Stimulated activated naive CD8-positive, alpha-beta T cell treated with anti-CD3 and anti-CD28 coated beads, Interleukin-15, Interleukin-2, amounts not matched to agents 100 ng/mL and 50 ng/mL, for 24 hours (primary cell): ENCODE data around the gene ABCC3.

ENCODE experiments used
- H3K27ac Mint-ChIP-seq: one replicate; pipeline ENCODE4 v1.8.0; 2021; ENCODE audit warnings: mild to moderate bottlenecking, mixed read lengths
- H3K27me3 Mint-ChIP-seq: one replicate; pipeline ENCODE4 v1.8.0; 2021; ENCODE audit warnings: mixed read lengths
- H3K36me3 Mint-ChIP-seq: one replicate; pipeline ENCODE4 v1.8.0; 2021; ENCODE audit warnings: low read depth, mixed read lengths
- H3K4me1 Mint-ChIP-seq: one replicate; pipeline ENCODE4 v1.8.0; 2021; ENCODE audit warnings: low read depth, mixed read lengths
- H3K4me3 Mint-ChIP-seq: one replicate; pipeline ENCODE4 v1.8.0; 2021; ENCODE audit warnings: mild to moderate bottlenecking, mixed read lengths
- H3K9me3 Mint-ChIP-seq: one replicate; pipeline ENCODE4 v1.8.0; 2021; ENCODE audit warnings: mixed read lengths

The ABCC3 gene

GRCh38 chr17:50660887-50661345, 26.2 kb downstream of the ABCC3 start:
- H3K9me3 Mint-ChIP-seq = no peaks in the 10 kb centered on the region
- H3K27ac Mint-ChIP-seq = peak overlapping the region; percentile 50
- H3K4me1 Mint-ChIP-seq = peaks cover 13% of the 10 kb centered on the region
- no peaks in the 10 kb centered on the region for H3K36me3 Mint-ChIP-seq
- no peaks in the 10 kb centered on the region for H3K27me3 Mint-ChIP-seq
- no peak overlapping the region for H3K4me3 Mint-ChIP-seq

DNA sequence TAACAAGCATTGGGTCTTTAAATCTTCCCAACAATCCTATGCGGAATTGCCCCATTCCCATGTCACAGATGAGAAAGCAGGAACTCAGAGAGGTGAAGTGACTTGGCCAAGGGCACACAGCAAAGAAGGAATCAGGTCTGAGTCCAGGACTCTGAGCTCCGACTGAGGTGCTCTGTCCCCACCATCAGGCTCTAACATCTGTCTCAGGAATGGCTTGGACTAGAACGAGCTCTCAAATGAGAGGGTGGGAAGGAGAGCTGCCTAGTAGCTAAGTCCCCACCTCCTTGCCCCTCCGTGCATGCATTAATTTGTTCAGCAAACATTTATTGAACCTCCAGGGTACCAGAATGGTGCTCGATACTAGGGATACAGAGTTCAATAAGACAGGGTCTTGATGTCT, 26.7 kb downstream of the ABCC3 start:
- H3K4me1 Mint-ChIP-seq = peaks cover 13% of the 10 kb centered on the region
- H3K4me3 Mint-ChIP-seq = no peak overlapping the region
- H3K27me3 Mint-ChIP-seq = no peaks in the 10 kb centered on the region

DNA sequence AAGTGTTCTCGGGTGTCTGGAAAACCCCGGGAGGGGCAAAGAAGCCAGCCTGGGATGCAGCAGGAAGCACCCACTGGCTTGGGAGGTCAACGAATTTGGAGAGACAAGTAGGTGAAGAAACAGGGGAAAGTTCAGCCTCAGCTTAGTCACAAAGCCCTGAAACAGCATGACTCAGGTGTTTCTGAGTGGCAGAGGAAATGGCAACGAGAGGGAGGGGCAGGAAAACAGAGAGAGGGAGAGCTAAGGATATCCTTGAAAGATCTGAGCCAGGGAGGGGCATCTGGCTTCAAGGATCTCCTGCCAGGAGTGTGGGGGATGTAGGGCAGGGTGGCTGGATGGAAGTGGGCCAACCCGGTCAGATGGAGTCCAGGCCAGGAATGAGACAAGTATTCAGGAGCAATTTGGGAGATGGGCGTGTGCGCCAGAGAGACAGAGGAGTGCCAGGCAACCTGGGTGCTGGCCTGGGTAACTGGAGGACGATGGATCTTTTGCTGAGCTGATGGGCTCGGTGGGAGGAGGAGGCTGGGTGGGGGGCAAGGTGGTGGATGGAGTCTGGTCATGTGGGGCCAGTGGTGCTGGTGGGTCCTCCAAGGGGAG, 27.2 kb downstream of the ABCC3 start:
- Mint-ChIP-seq H3K27me3 (no peaks in the 10 kb centered on the region), H3K27ac (peak overlapping the region; percentile 91), H3K4me3 (no peak overlapping the region), H3K4me1 (peaks cover 13% of the 10 kb centered on the region), H3K36me3 (no peaks in the 10 kb centered on the region), H3K9me3 (no peaks in the 10 kb centered on the region)

More for the DNA sequence above, 26.7 kb downstream of the ABCC3 start:
- Mint-ChIP-seq H3K36me3 (no peaks in the 10 kb centered on the region), H3K27ac (peak overlapping the region; percentile 91), H3K9me3 (no peaks in the 10 kb centered on the region)

DNA sequence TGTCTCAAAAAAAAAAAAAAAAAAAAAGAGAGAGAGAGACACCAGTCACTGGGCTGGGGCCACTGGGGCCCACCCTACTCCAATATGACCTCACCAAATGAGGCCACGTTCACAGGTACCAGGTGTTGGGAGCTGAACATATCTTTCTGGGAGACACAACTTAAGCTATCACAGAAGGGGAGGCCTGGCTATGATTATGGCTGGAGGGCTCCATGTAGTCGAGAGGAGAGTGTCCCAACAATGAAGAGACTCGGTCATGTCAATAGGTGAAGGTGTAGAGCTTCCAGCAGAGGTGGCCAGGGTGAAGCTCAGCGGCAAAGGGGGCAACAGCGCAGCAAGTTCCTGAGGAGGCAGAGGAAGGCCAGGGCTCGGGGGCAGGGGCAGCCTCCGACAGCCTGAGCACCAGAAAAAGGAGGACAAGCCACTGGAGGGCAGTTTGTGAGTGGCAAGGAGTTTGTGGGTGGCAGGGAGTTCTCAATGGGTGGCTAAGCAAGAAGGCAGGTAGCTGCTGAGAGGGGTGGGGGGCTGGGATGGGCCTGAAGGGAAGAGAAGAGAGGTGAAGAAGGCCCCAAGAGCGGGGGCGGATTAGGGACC, 28.0 kb downstream of the ABCC3 start:
- H3K36me3 Mint-ChIP-seq = no peaks in the 10 kb centered on the region
- no peak overlapping the region for H3K27ac Mint-ChIP-seq
- no peak overlapping the region for H3K4me3 Mint-ChIP-seq
- H3K4me1 Mint-ChIP-seq = peaks cover 13% of the 10 kb centered on the region
- no peaks in the 10 kb centered on the region for H3K27me3 Mint-ChIP-seq
- H3K9me3 Mint-ChIP-seq = no peaks in the 10 kb centered on the region

- peaks cover 13% of the 10 kb centered on the region for H3K4me1 Mint-ChIP-seq
- no peaks in the 10 kb centered on the region for H3K27me3 Mint-ChIP-seq
- H3K27ac Mint-ChIP-seq = no peak overlapping the region
- H3K36me3 Mint-ChIP-seq = no peaks in the 10 kb centered on the region
- H3K4me3 Mint-ChIP-seq = no peak overlapping the region
- H3K9me3 Mint-ChIP-seq = no peaks in the 10 kb centered on the region
Observed at GRCh38 chr17:50663812-50664374, 29.2 kb downstream of the ABCC3 start.

DNA sequence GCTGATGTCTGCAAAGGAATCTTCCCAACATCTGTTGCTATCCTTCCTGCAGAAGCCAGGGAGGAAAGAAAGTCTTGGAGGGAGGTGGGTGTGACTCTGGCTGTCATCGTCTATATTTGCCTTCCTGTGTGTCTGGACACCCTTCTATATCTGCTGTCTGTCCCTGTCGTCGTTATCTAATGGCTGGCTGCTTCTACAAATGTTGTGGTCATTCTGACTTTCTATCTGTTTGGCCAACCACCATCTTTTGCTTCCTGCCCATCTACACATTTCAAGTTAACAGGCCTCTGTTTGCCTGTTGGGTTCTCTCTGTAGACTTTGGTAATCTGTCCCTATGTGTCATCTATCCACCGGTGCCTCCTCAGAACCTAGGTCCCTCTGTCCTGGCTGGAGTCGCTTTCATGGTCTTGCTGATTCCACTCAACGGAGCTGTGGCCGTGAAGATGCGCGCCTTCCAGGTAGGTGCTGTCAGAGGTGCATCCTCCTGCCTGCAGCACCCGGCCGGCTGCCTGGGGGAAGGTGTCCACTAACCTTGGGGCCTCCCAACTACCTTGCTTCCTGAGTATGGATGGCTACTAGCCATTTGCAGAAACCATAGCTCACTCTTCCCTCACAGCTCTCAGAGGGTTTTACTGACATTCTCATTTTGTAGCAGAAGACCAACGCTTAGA, 30.2 kb downstream of the ABCC3 start:
- H3K36me3 Mint-ChIP-seq = no peaks in the 10 kb centered on the region
- H3K9me3 Mint-ChIP-seq = no peaks in the 10 kb centered on the region
- no peak overlapping the region for H3K27ac Mint-ChIP-seq
- H3K4me3 Mint-ChIP-seq = no peak overlapping the region
- peaks cover 13% of the 10 kb centered on the region for H3K4me1 Mint-ChIP-seq
- H3K27me3 Mint-ChIP-seq = no peaks in the 10 kb centered on the region

DNA sequence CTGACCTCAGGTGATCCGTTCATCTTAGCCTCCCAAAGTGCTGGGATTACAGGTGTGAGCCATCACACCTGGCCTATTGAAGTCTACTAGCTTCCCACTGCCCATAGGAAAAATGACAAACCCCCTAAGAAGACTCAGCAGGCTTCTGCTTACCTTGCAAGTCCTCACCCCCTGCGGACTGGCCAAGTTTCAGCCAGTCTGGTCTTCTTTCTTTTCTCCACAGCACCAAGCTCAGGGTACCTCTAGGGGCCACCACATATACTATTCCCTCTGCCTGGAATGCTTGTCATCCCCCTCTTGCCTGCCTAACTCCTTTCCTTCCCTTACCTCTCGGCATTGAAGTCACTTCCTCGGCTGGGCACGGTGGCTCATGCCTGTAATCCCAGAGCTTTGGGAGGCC, 31.2 kb downstream of the ABCC3 start:
- Mint-ChIP-seq H3K27ac (no peak overlapping the region), H3K4me1 (peaks cover 13% of the 10 kb centered on the region), H3K9me3 (no peaks in the 10 kb centered on the region), H3K4me3 (no peak overlapping the region), H3K36me3 (no peaks in the 10 kb centered on the region), H3K27me3 (no peaks in the 10 kb centered on the region)

DNA sequence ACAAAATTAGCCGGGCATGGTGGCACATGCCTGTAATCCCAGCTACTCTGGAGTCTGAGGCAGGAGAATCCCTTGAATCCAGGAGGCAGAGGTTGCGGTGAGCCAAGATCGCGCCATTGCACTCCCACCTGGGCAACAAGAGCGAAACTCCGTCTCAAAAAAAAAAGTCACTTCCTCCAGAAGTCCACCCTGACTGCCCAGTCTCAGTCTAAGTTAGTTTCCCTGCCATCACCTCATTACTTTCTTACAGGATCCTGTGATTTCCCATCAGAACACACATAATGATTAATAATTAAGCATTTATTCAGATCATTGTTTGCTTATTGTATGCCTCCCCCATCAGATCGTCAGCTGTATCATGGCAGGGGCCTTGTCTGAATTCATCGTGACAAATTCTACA, 31.6 kb downstream of the ABCC3 start:
- H3K9me3 Mint-ChIP-seq = no peaks in the 10 kb centered on the region
- no peaks in the 10 kb centered on the region for H3K27me3 Mint-ChIP-seq
- H3K4me1 Mint-ChIP-seq = peaks cover 10% of the 10 kb centered on the region
- no peaks in the 10 kb centered on the region for H3K36me3 Mint-ChIP-seq
- no peak overlapping the region for H3K27ac Mint-ChIP-seq
- H3K4me3 Mint-ChIP-seq = no peak overlapping the region

DNA sequence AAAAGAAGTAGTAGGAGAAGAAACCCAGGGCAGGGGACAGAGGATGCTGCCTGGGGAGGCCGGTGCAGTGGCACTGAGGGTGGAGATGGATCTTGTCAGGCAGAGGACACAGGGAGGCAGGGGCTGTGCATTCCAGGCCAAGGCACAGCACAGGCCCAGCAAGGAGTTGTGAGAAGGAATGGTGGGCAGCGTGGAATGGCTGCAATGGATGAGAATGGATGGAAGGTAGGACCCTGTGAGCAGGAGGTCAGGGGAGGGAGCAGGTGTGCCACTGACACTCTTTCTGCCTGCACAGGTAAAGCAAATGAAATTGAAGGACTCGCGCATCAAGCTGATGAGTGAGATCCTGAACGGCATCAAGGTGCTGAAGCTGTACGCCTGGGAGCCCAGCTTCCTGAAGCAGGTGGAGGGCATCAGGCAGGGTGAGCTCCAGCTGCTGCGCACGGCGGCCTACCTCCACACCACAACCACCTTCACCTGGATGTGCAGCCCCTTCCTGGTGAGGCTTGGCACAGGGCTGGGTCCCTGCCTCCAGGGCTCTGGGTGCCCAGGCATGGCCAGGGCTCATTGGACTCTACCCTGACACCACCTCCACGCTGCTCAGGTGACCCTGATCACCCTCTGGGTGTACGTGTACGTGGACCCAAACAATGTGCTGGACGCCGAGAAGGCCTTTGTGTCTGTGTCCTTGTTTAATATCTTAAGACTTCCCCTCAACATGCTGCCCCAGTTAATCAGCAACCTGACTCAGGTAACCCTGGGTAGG, 32.8 kb downstream of the ABCC3 start:
- no peak overlapping the region for H3K4me3 Mint-ChIP-seq
- no peaks in the 10 kb centered on the region for H3K4me1 Mint-ChIP-seq
- H3K27ac Mint-ChIP-seq = peak overlapping the region; percentile 33
- no peaks in the 10 kb centered on the region for H3K27me3 Mint-ChIP-seq
- H3K36me3 Mint-ChIP-seq = no peaks in the 10 kb centered on the region
- no peaks in the 10 kb centered on the region for H3K9me3 Mint-ChIP-seq

DNA sequence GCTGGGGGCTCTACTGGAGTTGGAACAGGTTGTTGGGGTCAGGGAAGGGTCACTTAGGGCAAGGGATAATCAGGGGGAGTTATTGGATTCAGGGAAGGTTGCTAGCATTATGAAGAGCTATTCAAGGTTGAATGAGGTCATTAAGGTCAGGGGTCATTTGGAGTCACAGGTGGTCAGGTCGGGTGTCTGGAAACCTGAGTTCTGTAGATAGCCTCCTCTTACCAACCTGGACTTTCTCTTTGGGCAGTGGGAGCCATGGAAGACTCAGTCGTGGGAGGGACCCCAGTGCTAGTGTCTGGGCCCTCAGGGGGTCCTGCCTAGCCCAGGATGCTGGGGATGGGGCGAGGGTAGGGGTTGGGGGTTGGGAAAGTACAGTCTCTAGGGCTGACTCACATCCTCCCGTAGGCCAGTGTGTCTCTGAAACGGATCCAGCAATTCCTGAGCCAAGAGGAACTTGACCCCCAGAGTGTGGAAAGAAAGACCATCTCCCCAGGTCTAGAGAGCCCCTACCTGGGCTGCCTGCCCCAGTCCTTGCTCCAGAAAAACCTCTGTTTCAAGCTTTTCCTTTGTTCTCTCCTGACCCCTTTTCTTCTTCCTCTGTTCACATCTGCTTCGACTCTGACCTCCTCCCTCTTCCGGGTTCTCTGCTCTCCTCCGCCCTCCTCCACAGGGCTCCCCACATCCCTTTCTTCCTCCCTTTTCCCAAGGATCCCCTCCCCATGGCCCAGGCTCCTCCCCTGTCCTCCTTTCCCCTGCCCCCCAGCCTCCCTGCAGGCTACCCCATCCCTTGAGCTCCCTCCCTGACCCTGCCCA, 33.5 kb downstream of the ABCC3 start:
- H3K36me3 Mint-ChIP-seq = no peaks in the 10 kb centered on the region
- H3K27ac Mint-ChIP-seq = peak overlapping the region; percentile 33
- no peak overlapping the region for H3K4me3 Mint-ChIP-seq
- no peaks in the 10 kb centered on the region for H3K4me1 Mint-ChIP-seq
- no peaks in the 10 kb centered on the region for H3K9me3 Mint-ChIP-seq
- H3K27me3 Mint-ChIP-seq = no peaks in the 10 kb centered on the region

GRCh38 chr17:50668838-50669581, 34.3 kb downstream of the ABCC3 start:
- H3K36me3 Mint-ChIP-seq = no peaks in the 10 kb centered on the region
- no peaks in the 10 kb centered on the region for H3K9me3 Mint-ChIP-seq
- H3K4me3 Mint-ChIP-seq = no peak overlapping the region
- H3K4me1 Mint-ChIP-seq = no peaks in the 10 kb centered on the region
- H3K27ac Mint-ChIP-seq = no peak overlapping the region
- no peaks in the 10 kb centered on the region for H3K27me3 Mint-ChIP-seq

DNA sequence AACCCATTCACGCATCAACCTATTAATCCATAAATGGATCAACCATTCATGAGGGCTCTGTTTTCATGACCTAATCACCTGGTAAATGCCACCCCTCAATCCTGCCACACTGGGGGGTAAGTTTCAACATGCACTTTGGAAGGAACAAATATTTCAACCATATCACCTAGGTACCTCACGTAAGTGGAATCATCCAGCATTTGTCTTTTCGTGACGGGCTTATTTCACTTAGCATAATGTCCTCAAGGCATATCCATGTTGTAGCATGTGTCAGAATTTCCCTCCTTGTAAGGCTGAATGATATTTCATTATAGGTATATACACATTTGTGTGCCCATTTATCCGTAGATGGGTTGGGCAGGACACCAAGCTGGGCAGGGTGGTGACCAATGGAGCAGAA, 37.4 kb downstream of the ABCC3 start:
- no peaks in the 10 kb centered on the region for H3K27me3 Mint-ChIP-seq
- no peak overlapping the region for H3K4me3 Mint-ChIP-seq
- H3K9me3 Mint-ChIP-seq = no peaks in the 10 kb centered on the region
- no peaks in the 10 kb centered on the region for H3K4me1 Mint-ChIP-seq
- no peaks in the 10 kb centered on the region for H3K36me3 Mint-ChIP-seq
- no peak overlapping the region for H3K27ac Mint-ChIP-seq

DNA sequence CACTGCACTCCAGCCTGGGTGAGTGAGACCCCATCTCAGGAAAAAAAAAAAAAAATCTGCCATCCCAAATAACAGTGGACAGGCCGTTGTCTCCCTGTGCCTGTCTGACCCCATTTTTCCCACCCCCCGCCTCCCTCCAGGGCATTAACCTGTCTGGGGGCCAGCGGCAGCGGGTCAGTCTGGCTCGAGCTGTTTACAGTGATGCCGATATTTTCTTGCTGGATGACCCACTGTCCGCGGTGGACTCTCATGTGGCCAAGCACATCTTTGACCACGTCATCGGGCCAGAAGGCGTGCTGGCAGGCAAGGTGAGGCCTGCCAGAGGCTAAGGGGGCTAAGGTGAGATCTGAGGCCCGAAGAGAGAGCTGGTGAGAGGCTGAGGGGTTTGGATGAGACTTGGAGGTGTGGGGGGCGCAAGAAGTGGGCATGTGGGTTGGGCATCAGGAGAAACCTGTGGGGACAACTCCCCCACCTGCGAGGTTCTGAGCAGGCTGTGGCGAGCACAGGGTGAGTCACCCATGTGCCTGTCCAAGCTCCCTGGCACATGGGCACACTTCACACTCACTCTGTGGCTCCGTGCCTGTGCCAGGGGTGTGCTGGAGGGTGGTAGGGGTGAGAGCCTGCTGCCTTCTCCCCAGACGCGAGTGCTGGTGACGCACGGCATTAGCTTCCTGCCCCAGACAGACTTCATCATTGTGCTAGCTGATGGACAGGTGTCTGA, 38.3 kb downstream of the ABCC3 start:
- Mint-ChIP-seq H3K27me3 (no peaks in the 10 kb centered on the region), H3K4me1 (no peaks in the 10 kb centered on the region), H3K4me3 (no peak overlapping the region), H3K27ac (no peak overlapping the region), H3K36me3 (no peaks in the 10 kb centered on the region), H3K9me3 (no peaks in the 10 kb centered on the region)
